Measurements from ENCODE around the gene CYRIA.

CYRIA gene

DNA sequence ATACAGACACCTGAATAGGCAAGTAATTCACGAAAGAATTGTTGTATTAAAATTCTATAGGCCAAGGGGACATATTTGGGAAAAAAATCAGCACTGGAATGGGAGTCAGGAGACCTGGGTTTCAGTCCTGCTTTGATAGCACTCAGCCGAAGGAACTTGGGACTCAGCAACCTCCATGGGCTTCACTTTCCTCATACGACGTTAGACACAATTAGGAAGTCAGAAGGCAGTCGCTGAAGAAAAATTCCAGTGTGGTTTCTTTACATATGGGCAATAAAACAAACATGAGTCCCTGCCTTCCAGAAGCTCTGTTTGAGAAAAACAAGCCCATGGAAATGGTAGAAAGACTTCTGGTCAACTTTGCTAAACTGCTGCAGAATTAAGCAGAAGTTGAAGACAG, 15.1 kb upstream of the CYRIA start:
- H3K9me3 ChIP-seq (ENCODE audit: insufficient read depth, low read length), result no peaks in the 10 kb centered on the region
- no peak overlapping the region for H3K9ac ChIP-seq (ENCODE audit: low read length)
- no peak for TF ChIP-seq EZH2phosphoT487 (conservative IDR thresholded peaks at IDR 0.05; ENCODE audit: low read length)
- TF ChIP-seq, protein P1, sequence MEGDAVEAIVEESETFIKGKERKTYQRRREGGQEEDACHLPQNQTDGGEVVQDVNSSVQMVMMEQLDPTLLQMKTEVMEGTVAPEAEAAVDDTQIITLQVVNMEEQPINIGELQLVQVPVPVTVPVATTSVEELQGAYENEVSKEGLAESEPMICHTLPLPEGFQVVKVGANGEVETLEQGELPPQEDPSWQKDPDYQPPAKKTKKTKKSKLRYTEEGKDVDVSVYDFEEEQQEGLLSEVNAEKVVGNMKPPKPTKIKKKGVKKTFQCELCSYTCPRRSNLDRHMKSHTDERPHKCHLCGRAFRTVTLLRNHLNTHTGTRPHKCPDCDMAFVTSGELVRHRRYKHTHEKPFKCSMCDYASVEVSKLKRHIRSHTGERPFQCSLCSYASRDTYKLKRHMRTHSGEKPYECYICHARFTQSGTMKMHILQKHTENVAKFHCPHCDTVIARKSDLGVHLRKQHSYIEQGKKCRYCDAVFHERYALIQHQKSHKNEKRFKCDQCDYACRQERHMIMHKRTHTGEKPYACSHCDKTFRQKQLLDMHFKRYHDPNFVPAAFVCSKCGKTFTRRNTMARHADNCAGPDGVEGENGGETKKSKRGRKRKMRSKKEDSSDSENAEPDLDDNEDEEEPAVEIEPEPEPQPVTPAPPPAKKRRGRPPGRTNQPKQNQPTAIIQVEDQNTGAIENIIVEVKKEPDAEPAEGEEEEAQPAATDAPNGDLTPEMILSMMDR (IDR thresholded peaks at IDR 0.05; ENCODE audit: insufficient read depth, low read length, poor library complexity, severe bottlenecking), result no peak
- no peaks in the 10 kb centered on the region for H3K27me3 ChIP-seq (ENCODE audit: low read length)
- H3K4me2 ChIP-seq (ENCODE audit: low read depth, low read length, poor library complexity, severe bottlenecking), result no peak overlapping the region
- no peaks in the 10 kb centered on the region for H3K79me2 ChIP-seq (ENCODE audit: insufficient read depth, low read length)
- H4K20me1 ChIP-seq (ENCODE audit: low read depth, low read length), result no peaks in the 10 kb centered on the region
- no peaks in the 10 kb centered on the region for H3F3A ChIP-seq (ENCODE audit: insufficient read depth)
- H3K36me3 ChIP-seq (ENCODE audit: low read length), result 0 out of 2 replicates have a peak, but pooled peaks cover 3% of the 10 kb centered on the region
- H3K4me3 ChIP-seq (ENCODE audit: insufficient read depth, low read length, poor library complexity, severe bottlenecking), result no peak overlapping the region
- H2AFZ ChIP-seq (ENCODE audit: low read depth, low read length, severe bottlenecking), result no peak overlapping the region
- no peak overlapping the region for H3K27ac ChIP-seq (ENCODE audit: low read depth, low read length)
- H3K9me2 ChIP-seq (replicated peaks; ENCODE audit: insufficient read depth, low read length), result no peaks in the 10 kb centered on the region

DNA sequence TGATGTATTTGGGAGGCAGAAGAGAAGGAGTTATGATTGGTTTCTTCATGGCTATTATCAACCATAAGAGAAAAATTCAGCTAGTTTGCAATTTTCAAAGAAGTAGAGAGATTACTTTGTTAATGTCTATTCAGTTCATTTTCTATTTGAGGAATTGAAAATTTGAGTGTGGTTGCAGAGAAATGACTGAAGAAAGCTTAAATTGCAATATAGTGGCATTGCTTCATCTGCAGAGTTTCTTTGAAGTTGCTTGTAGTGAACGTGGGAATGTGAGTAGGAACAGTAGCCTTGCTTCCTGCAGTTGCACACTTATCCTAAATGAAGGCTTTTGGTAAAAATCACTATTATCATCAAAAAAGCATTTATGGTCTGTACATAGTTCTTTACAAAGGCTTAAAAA, 14.7 kb upstream of the CYRIA start:
- Histone ChIP-seq H3K9me3 (ENCODE audit: insufficient read depth, low read length) (no peaks in the 10 kb centered on the region), H2AFZ (ENCODE audit: low read depth, low read length, severe bottlenecking) (no peak overlapping the region), H3K4me2 (ENCODE audit: low read depth, low read length, poor library complexity, severe bottlenecking) (no peak overlapping the region), H3K9me2 (replicated peaks; ENCODE audit: insufficient read depth, low read length) (no peaks in the 10 kb centered on the region), H3K36me3 (ENCODE audit: low read length) (0 out of 2 replicates have a peak, but pooled peaks cover 3% of the 10 kb centered on the region), H3K27ac (ENCODE audit: low read depth, low read length) (no peak overlapping the region), H3K27me3 (ENCODE audit: low read length) (no peaks in the 10 kb centered on the region), H3K9ac (ENCODE audit: low read length) (no peak overlapping the region), H3F3A (ENCODE audit: insufficient read depth) (no peaks in the 10 kb centered on the region), H3K4me3 (ENCODE audit: insufficient read depth, low read length, poor library complexity, severe bottlenecking) (no peak overlapping the region), H3K79me2 (ENCODE audit: insufficient read depth, low read length) (no peaks in the 10 kb centered on the region), H4K20me1 (ENCODE audit: low read depth, low read length) (no peaks in the 10 kb centered on the region)
- no peak for TF ChIP-seq EZH2phosphoT487 (conservative IDR thresholded peaks at IDR 0.05; ENCODE audit: low read length)
- TF ChIP-seq, protein P1 (IDR thresholded peaks at IDR 0.05; ENCODE audit: insufficient read depth, low read length, poor library complexity, severe bottlenecking), result no peak

DNA sequence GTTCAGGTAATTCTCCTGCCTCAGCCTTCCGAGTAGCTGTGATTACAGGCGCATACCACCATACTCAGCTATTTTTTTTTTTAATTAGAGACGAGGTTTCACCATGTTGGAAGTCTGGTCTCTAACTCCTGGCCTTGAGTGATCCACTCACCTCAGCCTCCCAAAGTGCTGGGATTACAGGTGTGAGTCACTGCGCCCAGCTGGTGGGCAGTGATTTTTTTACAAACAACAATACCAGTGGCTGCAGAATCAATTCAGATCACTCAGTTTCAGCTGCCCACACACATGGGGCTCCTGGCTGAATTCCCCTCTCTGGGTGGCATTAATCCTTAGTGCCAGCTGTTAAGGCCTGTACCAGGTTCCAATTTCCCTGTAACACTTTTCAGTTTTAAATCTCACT, 13.3 kb upstream of the CYRIA start:
- no peak overlapping the region for H3K27ac ChIP-seq (ENCODE audit: low read depth, low read length)
- H3K36me3 ChIP-seq (ENCODE audit: low read length), result 0 out of 2 replicates have a peak, but pooled peaks cover 3% of the 10 kb centered on the region
- no peak overlapping the region for H3K9ac ChIP-seq (ENCODE audit: low read length)
- no peaks in the 10 kb centered on the region for H3F3A ChIP-seq (ENCODE audit: insufficient read depth)
- H4K20me1 ChIP-seq (ENCODE audit: low read depth, low read length), result no peaks in the 10 kb centered on the region
- no peak overlapping the region for H3K4me2 ChIP-seq (ENCODE audit: low read depth, low read length, poor library complexity, severe bottlenecking)
- no peak for TF ChIP-seq EZH2phosphoT487 (conservative IDR thresholded peaks at IDR 0.05; ENCODE audit: low read length)
- TF ChIP-seq, protein P1 (IDR thresholded peaks at IDR 0.05; ENCODE audit: insufficient read depth, low read length, poor library complexity, severe bottlenecking), result no peak
- no peaks in the 10 kb centered on the region for H3K79me2 ChIP-seq (ENCODE audit: insufficient read depth, low read length)
- H3K9me3 ChIP-seq (ENCODE audit: insufficient read depth, low read length), result no peaks in the 10 kb centered on the region
- H3K9me2 ChIP-seq (replicated peaks; ENCODE audit: insufficient read depth, low read length), result no peaks in the 10 kb centered on the region
- H3K4me3 ChIP-seq (ENCODE audit: insufficient read depth, low read length, poor library complexity, severe bottlenecking), result no peak overlapping the region
- no peak overlapping the region for H2AFZ ChIP-seq (ENCODE audit: low read depth, low read length, severe bottlenecking)
- no peaks in the 10 kb centered on the region for H3K27me3 ChIP-seq (ENCODE audit: low read length)
